ENCODE data around the gene ECI1. TPM values are rescaled to one million over a fixed set of nuclear protein-coding genes. Genes with fewer than 3 reads are reported as not detected.

Gene ECI1
- total RNA-seq, 4 donors from 2014 or later = 37.1 to 69.9 (median 54.5) TPM

- intact Hi-C loops (cut with DNase I; ENCODE audit: low total_unique reads) = no loop called here
- WGBS, 2 donors = 0% methylated on average over 7 of the region's 129 CpGs; no CpG with 5 or more reads in 1 of the 2 donors
- no peak within 1 kb of the TSS for H3K4me3 ChIP-seq (ENCODE audit: low read depth, poor library complexity, severe bottlenecking)
- no peak for DNase-seq (ENCODE audit: low spot score in 2 of 2)
- TF ChIP-seq POLR2A (IDR thresholded peaks at IDR 0.05) (no peak), CTCF (IDR thresholded peaks at IDR 0.05) (no peak)
Measured at GRCh38 chr16:2196162-2196980, 55.0 kb downstream of the ECI1 start, which contains the start of gene CASKIN1. CASKIN1 (minus strand) TSS chr16:2196605; CDS start chr16:2196432, 173 bp downstream.

- no peak for DNase-seq (ENCODE audit: low spot score in 2 of 2)
- intact Hi-C loops (cut with DNase I; ENCODE audit: low total_unique reads) = no loop called here
- TF ChIP-seq CTCF (IDR thresholded peaks at IDR 0.05) (no peak), POLR2A (IDR thresholded peaks at IDR 0.05) (no peak)
- 0 to 3% methylated on average over 1 to 15 of the region's 49 CpGs for WGBS, 2 donors
- H3K4me3 ChIP-seq (ENCODE audit: low read depth, poor library complexity, severe bottlenecking) = no peak overlapping the region
Measured at GRCh38 chr16:2195322-2196161, 55.8 kb downstream of the ECI1 start.

GRCh38 chr16:2194852-2195321 lies 56.5 kb downstream of the ECI1 start:
- H3K4me3 ChIP-seq (ENCODE audit: low read depth, poor library complexity, severe bottlenecking) = no peak overlapping the region
- no peak for DNase-seq (ENCODE audit: low spot score in 2 of 2)
- TF ChIP-seq POLR2A (IDR thresholded peaks at IDR 0.05) (no peak), CTCF (IDR thresholded peaks at IDR 0.05) (no peak)
- WGBS, 2 donors = 14 to 20% methylated on average over 7 to 10 of the region's 10 CpGs
- intact Hi-C loops (cut with DNase I; ENCODE audit: low total_unique reads) = no loop called here

GRCh38 chr16:2194166-2194834 lies 57.1 kb downstream of the ECI1 start:
- TF ChIP-seq CTCF (IDR thresholded peaks at IDR 0.05) (no peak), POLR2A (IDR thresholded peaks at IDR 0.05) (no peak)
- WGBS, 2 donors = 40 to 52% methylated on average over 10 to 16 of the region's 16 CpGs
- intact Hi-C loops (cut with DNase I; ENCODE audit: low total_unique reads) = no loop called here
- H3K4me3 ChIP-seq (ENCODE audit: low read depth, poor library complexity, severe bottlenecking) = no peak overlapping the region
- no peak for DNase-seq (ENCODE audit: low spot score in 2 of 2)

- WGBS, 2 donors = 58 to 78% methylated on average over 11 of the region's 11 CpGs
- intact Hi-C loops (cut with DNase I; ENCODE audit: low total_unique reads) = no loop called here
- H3K4me3 ChIP-seq (ENCODE audit: low read depth, poor library complexity, severe bottlenecking) = no peak overlapping the region
- no peak for TF ChIP-seq POLR2A (IDR thresholded peaks at IDR 0.05)
- DNase-seq (ENCODE audit: low spot score in 2 of 2) = no peak
Measured at GRCh38 chr16:2191446-2191706, 60.0 kb downstream of the ECI1 start.
